Activated CD8-positive, alpha-beta memory T cell treated with anti-CD3 and anti-CD28 coated beads, Interleukin-2, amount 50 U/mL, for 4 hours (primary cell): ENCODE results near the gene CRYGN.

ENCODE experiments used
- DNase-seq: peaks from one replicate; pipeline ENCODE4 v3.0.0-alpha.2; 2020

The CRYGN gene

GRCh38 chr7:151439855-151440798, at the start of gene CRYGN:
Gene CRYGN, minus strand, starts transcription at chr7:151440141. Its CDS starts 224 bp downstream, at chr7:151439917.
- DNase-seq, result no peak

DNA sequence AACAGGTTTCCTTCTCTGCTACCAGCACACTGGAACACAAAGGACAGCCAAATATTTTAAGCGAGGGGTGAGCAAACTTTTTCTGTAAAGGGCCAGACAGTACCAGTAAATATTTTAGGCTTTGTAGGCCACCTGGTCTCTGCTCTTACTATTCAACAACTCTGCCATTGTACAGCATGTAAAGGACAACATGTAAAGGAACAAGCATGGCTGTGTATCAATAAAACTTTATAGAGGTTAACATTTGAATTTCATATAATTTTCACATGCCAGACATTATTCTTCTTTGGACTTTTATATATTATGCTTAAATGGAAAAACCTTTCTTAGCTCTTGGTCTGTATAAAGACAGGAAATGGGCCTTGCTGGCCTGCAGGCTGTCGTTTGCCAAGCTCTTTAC, 49.6 kb upstream of the CRYGN start:
- no peak for DNase-seq

GRCh38 chr7:151488096-151488495, 48.2 kb upstream of the CRYGN start:
- no peak for DNase-seq

- no peak for DNase-seq
Measured at GRCh38 chr7:151487228-151487627, 47.3 kb upstream of the CRYGN start.

- no peak for DNase-seq
Measured at GRCh38 chr7:151486074-151486473, 46.1 kb upstream of the CRYGN start.

DNA sequence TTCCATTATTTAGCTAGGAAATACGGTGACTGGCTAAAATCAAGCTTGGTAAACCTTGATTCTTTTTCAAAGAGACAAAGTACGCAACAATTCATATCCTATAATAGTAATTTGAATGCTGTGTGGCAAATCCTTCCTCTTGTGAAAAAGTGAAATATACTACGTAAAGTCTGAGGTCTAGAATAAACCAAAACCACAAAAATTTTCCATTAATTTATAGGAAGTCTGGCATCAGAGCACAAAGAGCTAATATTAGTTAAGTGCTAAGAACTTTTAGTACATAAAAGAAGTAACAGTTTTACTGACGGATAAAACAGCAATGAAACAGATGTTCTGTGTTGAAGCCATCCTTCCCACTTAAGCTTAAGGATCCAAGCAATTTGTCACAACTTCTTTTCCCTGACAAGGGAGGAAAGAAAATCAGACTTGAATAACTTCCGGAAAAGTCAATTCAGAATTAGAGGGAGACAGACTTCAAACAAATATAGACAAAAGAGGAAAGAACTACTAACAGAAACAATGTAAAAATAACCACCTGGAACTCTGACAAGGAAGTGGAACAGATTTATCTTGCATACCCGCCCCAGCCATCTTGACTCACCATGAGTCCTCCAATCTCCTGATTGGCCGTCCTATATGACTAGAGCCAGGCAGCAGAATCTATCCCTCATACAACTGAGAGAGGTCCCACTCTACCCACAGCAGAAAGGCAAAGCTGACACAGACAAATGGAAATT, 45.2 kb upstream of the CRYGN start:
- DNase-seq, result no peak

DNA sequence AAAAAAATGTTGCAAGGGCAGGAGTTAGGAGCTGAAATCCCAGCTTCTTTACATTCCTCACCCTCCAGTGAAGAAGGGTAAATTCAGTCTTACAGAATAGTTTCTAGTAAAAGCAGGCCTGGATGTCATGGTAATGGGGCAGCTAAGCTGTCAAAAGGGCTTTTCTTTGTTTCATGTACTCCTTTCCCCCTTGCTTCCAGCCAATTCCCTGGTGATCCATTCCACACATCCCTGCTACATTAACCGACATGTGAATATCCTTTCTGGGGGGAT, 43.7 kb upstream of the CRYGN start:
- no peak for DNase-seq

DNA sequence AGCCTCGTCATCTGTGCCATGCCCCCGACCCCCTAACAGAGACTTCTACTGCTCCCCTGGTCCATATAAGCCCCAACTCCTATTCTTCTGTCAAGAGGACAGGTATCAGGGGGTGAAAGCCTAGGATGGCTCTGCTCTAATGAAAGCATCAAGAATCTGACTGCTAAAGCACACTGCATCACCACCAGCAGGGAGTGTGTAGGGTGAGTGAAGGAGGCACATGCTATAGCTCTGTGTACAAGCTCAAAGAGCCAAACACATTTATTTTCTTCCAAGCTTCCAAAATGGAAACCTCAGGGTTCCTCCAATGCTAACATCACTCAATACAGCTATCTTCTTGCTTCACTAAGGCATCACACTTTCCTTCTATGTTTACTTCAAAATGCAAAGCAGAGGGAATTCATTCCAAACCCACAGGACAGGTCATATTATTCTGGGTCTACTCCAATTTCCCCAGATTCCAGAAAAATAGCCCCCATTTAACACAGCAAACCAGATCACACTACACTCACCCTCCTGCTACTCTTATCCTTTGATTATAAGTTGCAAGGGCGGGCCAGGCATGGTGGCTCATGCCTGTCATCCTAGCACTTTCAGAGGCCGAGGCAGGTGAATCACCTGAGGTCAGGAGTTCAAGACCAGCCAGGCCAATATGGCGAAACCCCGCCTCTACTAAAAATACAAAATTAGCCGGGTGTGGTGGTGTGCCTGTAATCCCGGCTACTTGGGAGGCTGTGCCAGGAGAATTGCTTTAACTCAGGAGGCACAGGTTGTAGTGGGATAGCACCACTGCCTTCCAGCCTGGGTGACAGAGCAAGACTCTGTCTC, 43.2 kb upstream of the CRYGN start:
- no peak for DNase-seq

DNA sequence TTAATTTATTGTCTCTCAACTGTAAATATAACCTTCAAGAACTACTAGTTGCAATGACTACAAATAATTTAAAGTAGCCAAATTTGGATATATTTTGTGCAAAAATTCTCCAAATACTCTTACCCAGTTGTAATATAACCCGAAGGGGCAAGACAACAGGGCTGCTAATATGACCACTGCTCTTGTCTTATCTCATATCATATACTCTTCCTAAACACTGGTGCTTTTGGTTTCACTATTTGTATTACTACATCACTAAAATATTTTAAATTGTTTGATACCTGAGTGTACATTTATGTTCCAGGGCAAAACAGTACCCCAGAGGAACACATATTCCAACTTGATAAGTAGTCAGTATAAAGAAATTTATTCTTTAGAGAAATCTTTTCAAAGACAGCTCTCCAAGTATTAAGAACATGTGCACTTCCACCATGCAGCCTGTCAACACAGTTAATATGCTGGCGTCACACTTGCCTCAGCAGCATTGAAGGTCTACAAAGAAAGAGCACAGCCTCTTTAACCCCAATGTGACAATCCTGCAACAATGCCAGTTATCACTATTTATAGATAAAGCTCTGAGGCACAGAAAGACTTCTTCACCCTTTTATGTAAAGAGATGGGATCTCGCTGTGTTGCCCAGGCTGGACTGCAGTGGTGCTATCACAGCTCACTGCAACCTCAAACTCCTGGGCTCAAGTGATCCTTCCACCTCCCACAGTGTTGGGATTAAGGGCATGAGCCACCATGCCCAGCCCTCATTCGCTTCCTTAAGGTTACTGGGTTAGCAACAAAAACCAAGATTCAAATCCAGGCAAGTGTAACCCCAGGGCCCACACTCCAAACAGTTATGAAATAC, 41.9 kb upstream of the CRYGN start:
- no peak for DNase-seq

GRCh38 chr7:151477867-151478266, 37.9 kb upstream of the CRYGN start:
- no peak for DNase-seq

GRCh38 chr7:151472644-151473380, 32.9 kb upstream of the CRYGN start:
- no peak for DNase-seq

DNA sequence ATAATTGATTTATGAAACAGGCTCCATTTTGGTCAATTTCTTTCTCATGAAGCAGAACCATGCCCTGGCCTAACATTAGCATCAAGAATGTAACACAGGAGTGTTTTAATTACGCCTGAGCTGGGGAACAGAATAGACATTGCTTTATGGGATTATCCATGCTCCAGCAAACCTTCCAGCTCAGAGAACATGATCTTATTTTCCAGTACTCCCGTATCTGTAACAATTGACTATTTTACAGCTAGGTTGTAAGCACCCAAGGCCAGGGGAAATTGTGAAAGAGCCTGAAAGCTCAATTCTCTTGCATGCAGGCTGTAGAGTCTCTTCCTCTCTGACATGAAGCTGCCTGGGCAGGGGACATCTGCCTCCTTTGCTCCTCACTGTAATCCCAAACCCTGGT, 30.8 kb upstream of the CRYGN start:
- no peak for DNase-seq

DNA sequence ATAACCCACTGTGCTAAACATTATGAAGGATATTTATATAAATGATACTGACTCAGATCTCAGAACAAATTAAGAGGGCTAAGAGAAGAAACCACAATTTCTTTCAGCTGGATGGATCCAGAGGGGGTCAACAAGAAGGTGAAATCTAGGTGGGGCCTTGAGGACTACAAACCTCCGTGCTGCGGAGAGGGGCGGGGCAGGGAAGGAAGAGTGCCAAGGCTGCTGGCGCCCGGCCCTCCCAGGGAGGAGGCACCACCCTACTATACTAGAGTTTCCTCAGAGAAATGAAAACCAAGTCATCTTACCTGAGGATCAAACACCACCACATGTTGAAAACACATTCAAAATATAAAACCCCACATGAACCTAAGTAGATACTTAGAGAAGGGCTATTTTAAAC, 29.3 kb upstream of the CRYGN start:
- DNase-seq, result no peak

GRCh38 chr7:151468217-151469018, 28.5 kb upstream of the CRYGN start:
- DNase-seq, result no peak

DNA sequence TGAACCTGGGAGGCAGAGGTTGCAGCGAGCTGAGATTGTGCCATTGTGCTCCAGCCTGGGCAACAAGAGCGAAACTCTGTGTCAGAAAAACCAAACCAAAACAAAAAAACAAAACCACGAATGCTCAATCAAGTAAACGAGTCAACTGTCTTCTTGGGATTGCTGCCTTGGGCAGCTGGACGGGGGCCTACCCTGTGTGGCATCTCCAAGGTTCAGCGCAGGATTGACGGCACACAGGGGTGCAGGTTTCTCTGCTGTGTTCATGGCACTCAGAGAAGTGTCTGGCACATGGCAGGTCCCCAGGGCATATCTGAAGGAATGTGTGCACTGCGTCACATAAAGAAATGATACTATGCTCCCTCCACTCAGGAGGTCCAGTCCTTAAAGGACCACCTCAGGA, 25.2 kb upstream of the CRYGN start:
- DNase-seq, result no peak

GRCh38 chr7:151462306-151462779, 22.4 kb upstream of the CRYGN start:
- DNase-seq, result no peak

DNA sequence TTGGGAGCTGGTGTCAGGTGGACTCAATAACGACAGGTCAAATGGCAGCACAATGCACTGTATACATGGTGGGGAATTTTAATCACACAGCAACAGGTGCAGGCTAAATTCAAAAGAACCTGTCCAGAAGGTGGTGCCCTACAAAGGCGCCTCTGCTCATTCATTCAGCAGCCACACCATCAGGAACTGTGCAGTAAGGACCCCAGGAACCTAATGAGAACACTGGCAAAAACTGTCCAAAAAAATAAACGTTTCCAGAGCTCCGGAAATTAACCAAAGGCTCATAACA, 21.9 kb upstream of the CRYGN start:
- no peak for DNase-seq

DNA sequence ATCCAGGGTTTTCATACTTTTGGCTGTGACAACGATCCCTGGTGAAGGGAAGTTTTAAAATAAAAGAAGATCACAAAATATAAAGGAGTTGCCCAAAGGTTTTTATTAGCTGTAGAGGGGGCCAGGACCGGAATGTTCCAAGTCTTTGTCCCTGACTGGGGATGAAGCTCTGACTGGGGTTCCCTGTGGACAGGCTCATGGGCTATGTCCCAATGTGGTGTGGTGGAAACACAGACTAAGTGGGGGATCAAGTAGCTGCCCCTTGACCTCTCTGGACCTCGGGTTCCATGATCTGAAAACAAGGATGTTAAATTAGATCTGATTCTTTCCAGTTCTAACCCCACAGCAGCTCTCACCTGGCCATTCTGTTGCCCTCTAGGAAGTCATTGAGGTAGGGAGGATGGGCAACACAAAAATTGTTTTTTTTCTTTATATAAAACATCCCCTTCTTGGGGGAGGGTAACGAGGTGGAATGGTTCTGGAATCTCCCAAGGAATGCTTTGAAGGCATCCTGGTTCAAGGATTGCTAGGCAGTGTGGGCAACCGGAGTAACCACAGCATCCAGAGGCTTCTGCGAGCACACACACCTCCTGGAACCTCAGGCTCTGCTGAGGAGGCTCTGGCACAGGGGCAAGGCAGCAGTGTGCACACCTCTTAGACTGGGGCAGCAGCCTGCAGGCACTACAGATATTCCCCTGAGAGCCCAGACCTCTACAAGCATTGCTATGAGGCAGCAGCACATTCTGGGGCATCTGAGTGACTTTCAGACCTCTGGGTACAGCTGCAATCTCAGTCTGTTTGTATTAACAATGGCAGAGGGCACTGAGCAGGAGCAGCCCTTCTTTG, 21.4 kb upstream of the CRYGN start:
- no peak for DNase-seq

GRCh38 chr7:151460474-151460855, 20.5 kb upstream of the CRYGN start:
- DNase-seq, result no peak
